HEK293 (cell line): ENCODE results near the gene MDN1.

Source experiments
- CTCF ChIA-PET: fragments of 350-600 bp; formaldehyde crosslinking; extraction: SDS; loops from one replicate; lab custom pipeline; 2021; ENCODE audit warnings: antibody characterized with exemption; lab: Yijun Ruan, JAX
- POLR2A ChIA-PET: fragments of 300-600 bp; formaldehyde crosslinking; extraction: SDS; loops from one replicate; lab custom pipeline; 2020; ENCODE audit warnings: antibody characterized with exemption, inconsistent platforms; lab: Yijun Ruan, JAX
- H3K27ac ChIP-seq: fragments of 200-500 bp; sonication (Bioruptor generic); 2 replicates; pipeline ENCODE4 v1.5.1; 2014; ENCODE audit warnings: low read depth, low read length, control low read depth, inconsistent platforms; ENCODE audit errors: extremely low read depth
- H3K36me3 ChIP-seq, 2 experiments: fragments of 200-500 bp in 1 of 2; sonication (Bioruptor generic) in 1 of 2; 1 replicate in 1 of 2; 2 replicates in 1 of 2; pipeline ENCODE4 v1.5.1; 2014 to 2017; ENCODE audit warnings: inconsistent platforms in 2 of 2, low read length in 2 of 2; ENCODE audit not compliant: control insufficient read depth in 2 of 2, insufficient read depth in 1 of 2
- H3K4me1 ChIP-seq: fragments of 200-500 bp; sonication (Bioruptor generic); 2 replicates; pipeline ENCODE4 v1.5.1; 2014; ENCODE audit warnings: mild to moderate bottlenecking, low read length, inconsistent platforms; ENCODE audit not compliant: control insufficient read depth, insufficient read depth
- H3K4me3 ChIP-seq: 2 replicates; pipeline ENCODE4 v1.5.1; 2011; ENCODE audit warnings: low read depth, mild to moderate bottlenecking, control low read depth, low read length, moderate library complexity
- H3K9me3 ChIP-seq: fragments of 200-500 bp; sonication (Bioruptor generic); 2 replicates; pipeline ENCODE4 v1.5.1; 2014; ENCODE audit warnings: low read depth, low read length, inconsistent platforms; ENCODE audit not compliant: control insufficient read depth, insufficient read depth
- GLIS2 ChIP-seq: fragments of 450-650 bp; formaldehyde crosslinking; IDR thresholded peaks from 2 replicates; pipeline ENCODE4 v1.5.1; 2016; ENCODE audit warnings: missing biosample characterization, missing genetic modification characterization
- KLF16 ChIP-seq: fragments of 450-650 bp; formaldehyde crosslinking; IDR thresholded peaks from 2 replicates; pipeline ENCODE4 v1.5.1; 2017; ENCODE audit warnings: missing biosample characterization, missing genetic modification characterization
- KLF9 ChIP-seq: fragments of 450-650 bp; formaldehyde crosslinking; IDR thresholded peaks from 2 replicates; pipeline ENCODE4 v1.5.1; 2016; ENCODE audit warnings: missing biosample characterization, missing genetic modification characterization, low read depth
- PRDM1 ChIP-seq: fragments of 450-650 bp; formaldehyde crosslinking; IDR thresholded peaks from 2 replicates; pipeline ENCODE4; 2016; ENCODE audit warnings: missing biosample characterization, missing genetic modification characterization
- ZBTB8A ChIP-seq: fragments of 450-650 bp; formaldehyde crosslinking; IDR thresholded peaks from 2 replicates; pipeline ENCODE4 v1.5.1; 2016; ENCODE audit warnings: missing biosample characterization, missing genetic modification characterization
- ZNF138 ChIP-seq: fragments of 450-650 bp; formaldehyde crosslinking; IDR thresholded peaks from 2 replicates; pipeline ENCODE4 v1.5.1; 2016; ENCODE audit warnings: missing biosample characterization, missing genetic modification characterization, borderline replicate concordance
- ZNF157 ChIP-seq: fragments of 450-650 bp; formaldehyde crosslinking; IDR thresholded peaks from 2 replicates; pipeline ENCODE4 v1.5.1; 2016; ENCODE audit warnings: missing biosample characterization, missing genetic modification characterization
- ZNF2 ChIP-seq: fragments of 450-650 bp; formaldehyde crosslinking; IDR thresholded peaks from 2 replicates; pipeline ENCODE4 v1.5.1; 2016; ENCODE audit warnings: missing biosample characterization, missing genetic modification characterization
- ZNF280D ChIP-seq: fragments of 450-650 bp; formaldehyde crosslinking; IDR thresholded peaks from 2 replicates; pipeline ENCODE4 v1.5.1; 2016; ENCODE audit warnings: missing biosample characterization, missing genetic modification characterization
- ZNF292 ChIP-seq: fragments of 450-650 bp; formaldehyde crosslinking; IDR thresholded peaks from 2 replicates; pipeline ENCODE4 v1.5.1; 2016; ENCODE audit warnings: low read depth, missing biosample characterization, missing genetic modification characterization, borderline replicate concordance
- ZNF350 ChIP-seq: fragments of 450-650 bp; formaldehyde crosslinking; IDR thresholded peaks from 2 replicates; pipeline ENCODE4 v1.5.0; 2017; ENCODE audit warnings: missing biosample characterization, mild to moderate bottlenecking, missing genetic modification characterization
- ZNF548 ChIP-seq: fragments of 450-650 bp; formaldehyde crosslinking; IDR thresholded peaks from 2 replicates; pipeline ENCODE4 v1.5.1; 2016; ENCODE audit warnings: missing biosample characterization, missing genetic modification characterization
- ZNF560 ChIP-seq: fragments of 450-650 bp; formaldehyde crosslinking; IDR thresholded peaks from 2 replicates; pipeline ENCODE4 v1.5.1; 2017; ENCODE audit warnings: missing biosample characterization, missing genetic modification characterization, borderline replicate concordance
- ZNF571 ChIP-seq: fragments of 450-650 bp; formaldehyde crosslinking; IDR thresholded peaks from 2 replicates; pipeline ENCODE4 v1.5.0; 2017; ENCODE audit warnings: missing biosample characterization, missing genetic modification characterization
- ZNF626 ChIP-seq: fragments of 450-650 bp; sonication (Bioruptor Pico); formaldehyde crosslinking; IDR thresholded peaks from 2 replicates; pipeline ENCODE4 v1.5.1; 2018; ENCODE audit warnings: missing biosample characterization, missing genetic modification characterization, inconsistent platforms
- ZNF639 ChIP-seq: fragments of 450-650 bp; formaldehyde crosslinking; IDR thresholded peaks from 2 replicates; pipeline ENCODE4 v1.5.1; 2016; ENCODE audit warnings: missing biosample characterization, missing genetic modification characterization
- ZNF777 ChIP-seq: fragments of 450-650 bp; formaldehyde crosslinking; IDR thresholded peaks from 2 replicates; pipeline ENCODE4 v1.5.1; 2017; ENCODE audit warnings: missing biosample characterization, missing genetic modification characterization, borderline replicate concordance
- ZXDB ChIP-seq: fragments of 450-650 bp; formaldehyde crosslinking; IDR thresholded peaks from 2 replicates; pipeline ENCODE4 v1.5.1; 2016; ENCODE audit warnings: missing biosample characterization, missing genetic modification characterization

MDN1 gene

GRCh38 chr6:89716532-89716931, 103.1 kb downstream of the MDN1 start:
- TF ChIP-seq KLF16 (tag by site-specific recombination), result no peak
- no peak for TF ChIP-seq ZNF138 (tag by site-specific recombination)
- no peak for TF ChIP-seq ZNF639
- no peak for TF ChIP-seq ZNF560 (tag by site-specific recombination)
- TF ChIP-seq KLF9 (tag by site-specific recombination), result no peak
- TF ChIP-seq ZNF350 (tag by site-specific recombination), result no peak
- TF ChIP-seq ZBTB8A, result no peak
- TF ChIP-seq ZNF292 (tag by site-specific recombination), result no peak
- no peak for TF ChIP-seq ZNF571
- no peak overlapping the region for H3K4me3 ChIP-seq
- no peaks in the 10 kb centered on the region for H3K9me3 ChIP-seq
- H3K36me3 ChIP-seq, result peaks cover 23 to 90% of the 10 kb centered on the region in 2 experiments
- POLR2A ChIA-PET, result no interaction called here
- no peak overlapping the region for H3K27ac ChIP-seq
- CTCF ChIA-PET, result no interaction called here
- H3K4me1 ChIP-seq, result no peaks in the 10 kb centered on the region

GRCh38 chr6:89711801-89712200, 107.8 kb downstream of the MDN1 start:
- Histone ChIP-seq H3K4me3 (no peak overlapping the region), H3K4me1 (no peaks in the 10 kb centered on the region), H3K9me3 (no peaks in the 10 kb centered on the region), H3K27ac (no peak overlapping the region), H3K36me3 (peaks cover 24 to 94% of the 10 kb centered on the region in 2 experiments)
- ChIA-PET POLR2A (no interaction called here), CTCF (no interaction called here)
- TF ChIP-seq ZNF548 (tag by site-specific recombination), result no peak
- TF ChIP-seq PRDM1 (tag by site-specific recombination), result no peak
- no peak for TF ChIP-seq GLIS2 (tag by site-specific recombination)
- TF ChIP-seq ZNF626, result no peak
- no peak for TF ChIP-seq ZNF2 (tag by site-specific recombination)
- TF ChIP-seq ZNF157 (tag by site-specific recombination), result no peak

- Histone ChIP-seq H3K36me3 (peaks cover 38 to 89% of the 10 kb centered on the region in 2 experiments), H3K4me3 (no peak overlapping the region), H3K27ac (no peak overlapping the region), H3K4me1 (no peaks in the 10 kb centered on the region), H3K9me3 (no peaks in the 10 kb centered on the region)
- POLR2A ChIA-PET, result no interaction called here
- TF ChIP-seq ZNF777 (tag by site-specific recombination) (no peak), ZNF280D (tag by site-specific recombination) (no peak), ZXDB (tag by site-specific recombination) (no peak)
- CTCF ChIA-PET, result interaction anchor here (0.6 kb wide), 1 partner anchor 807 kb away, joined by 3 read pairs; no protein-coding TSS in a partner anchor
Observed at GRCh38 chr6:89708316-89708715, 111.3 kb downstream of the MDN1 start.
